SU-DHL-6 (cell line): ENCODE results near the gene SP3.

ENCODE experiments used
- EZH2phosphoT487 ChIP-seq: fragments of 200-600 bp; sonication (generic), shearing (Covaris generic); conservative IDR thresholded peaks from 2 replicates; pipeline ENCODE4 v1.6.1; 2018; ENCODE audit warnings: mild to moderate bottlenecking, antibody characterized with exemption, low read length, moderate library complexity, mixed read lengths
- TF ChIP-seq, protein P1 (sequence below): fragments of 200-600 bp; sonication (generic); IDR thresholded peaks from one replicate; pipeline ENCODE4 v1.5.1; 2017; ENCODE audit warnings: antibody characterized with exemption, mild to moderate bottlenecking, low read length, moderate library complexity; ENCODE audit not compliant: insufficient read depth, poor library complexity, severe bottlenecking

DNA sequence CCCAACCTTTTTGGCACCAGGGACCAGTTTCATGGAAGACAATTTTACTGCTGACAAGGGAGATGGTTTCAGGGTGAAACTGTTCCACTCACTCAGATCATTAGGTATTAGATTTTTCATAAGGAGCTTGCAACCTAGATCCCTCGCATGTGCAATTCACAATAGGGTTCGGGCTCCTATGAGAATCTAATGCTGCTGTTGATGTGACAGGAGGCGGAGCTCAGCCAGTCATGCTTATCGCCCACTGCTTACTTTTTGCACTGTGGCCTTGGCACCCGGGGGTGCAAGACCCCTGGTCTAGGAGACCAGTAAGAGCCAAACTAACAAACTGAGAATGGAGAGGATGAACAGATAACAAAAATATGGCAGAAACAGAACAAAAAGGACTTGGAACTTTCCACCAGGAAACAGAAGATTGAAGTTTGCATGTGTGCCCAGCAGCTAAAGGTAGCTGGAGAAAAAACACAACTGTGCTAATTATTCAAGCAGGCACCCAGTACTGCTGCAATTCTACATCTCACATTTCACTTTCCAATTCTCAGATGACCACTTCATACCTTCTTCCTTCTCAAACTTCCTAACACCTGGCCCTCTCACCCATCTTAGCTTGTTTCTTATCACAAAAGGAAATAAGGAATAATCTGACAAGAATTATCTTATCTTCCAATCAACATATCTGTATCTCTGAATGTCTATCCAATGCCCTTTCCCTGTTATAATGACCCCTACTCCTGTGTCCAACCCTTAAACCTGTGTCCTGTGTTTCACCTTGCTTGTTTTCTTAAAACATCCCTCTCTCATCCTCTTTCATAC, 24.8 kb downstream of the SP3 start:
- TF ChIP-seq, protein P1, sequence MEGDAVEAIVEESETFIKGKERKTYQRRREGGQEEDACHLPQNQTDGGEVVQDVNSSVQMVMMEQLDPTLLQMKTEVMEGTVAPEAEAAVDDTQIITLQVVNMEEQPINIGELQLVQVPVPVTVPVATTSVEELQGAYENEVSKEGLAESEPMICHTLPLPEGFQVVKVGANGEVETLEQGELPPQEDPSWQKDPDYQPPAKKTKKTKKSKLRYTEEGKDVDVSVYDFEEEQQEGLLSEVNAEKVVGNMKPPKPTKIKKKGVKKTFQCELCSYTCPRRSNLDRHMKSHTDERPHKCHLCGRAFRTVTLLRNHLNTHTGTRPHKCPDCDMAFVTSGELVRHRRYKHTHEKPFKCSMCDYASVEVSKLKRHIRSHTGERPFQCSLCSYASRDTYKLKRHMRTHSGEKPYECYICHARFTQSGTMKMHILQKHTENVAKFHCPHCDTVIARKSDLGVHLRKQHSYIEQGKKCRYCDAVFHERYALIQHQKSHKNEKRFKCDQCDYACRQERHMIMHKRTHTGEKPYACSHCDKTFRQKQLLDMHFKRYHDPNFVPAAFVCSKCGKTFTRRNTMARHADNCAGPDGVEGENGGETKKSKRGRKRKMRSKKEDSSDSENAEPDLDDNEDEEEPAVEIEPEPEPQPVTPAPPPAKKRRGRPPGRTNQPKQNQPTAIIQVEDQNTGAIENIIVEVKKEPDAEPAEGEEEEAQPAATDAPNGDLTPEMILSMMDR, result no peak
- no peak for TF ChIP-seq EZH2phosphoT487
